Epidermal melanocyte (primary cell): Measurements from ENCODE around the gene A1BG.
"Not testable (repeated sequence)": the region's sequence is repeated elsewhere in the genome, so short reads cannot be mapped to it uniquely, and the experiment has no call there.

Experiments
- DNase-seq: peaks from one replicate; pipeline ENCODE4 v3.0.0; 2011; ENCODE audit warnings: low spot score; ENCODE audit not compliant: insufficient read length

Gene A1BG

GRCh38 chr19:58385891-58386575 is 32.7 kb upstream of the A1BG start:
- DNase-seq, result no peak

DNA sequence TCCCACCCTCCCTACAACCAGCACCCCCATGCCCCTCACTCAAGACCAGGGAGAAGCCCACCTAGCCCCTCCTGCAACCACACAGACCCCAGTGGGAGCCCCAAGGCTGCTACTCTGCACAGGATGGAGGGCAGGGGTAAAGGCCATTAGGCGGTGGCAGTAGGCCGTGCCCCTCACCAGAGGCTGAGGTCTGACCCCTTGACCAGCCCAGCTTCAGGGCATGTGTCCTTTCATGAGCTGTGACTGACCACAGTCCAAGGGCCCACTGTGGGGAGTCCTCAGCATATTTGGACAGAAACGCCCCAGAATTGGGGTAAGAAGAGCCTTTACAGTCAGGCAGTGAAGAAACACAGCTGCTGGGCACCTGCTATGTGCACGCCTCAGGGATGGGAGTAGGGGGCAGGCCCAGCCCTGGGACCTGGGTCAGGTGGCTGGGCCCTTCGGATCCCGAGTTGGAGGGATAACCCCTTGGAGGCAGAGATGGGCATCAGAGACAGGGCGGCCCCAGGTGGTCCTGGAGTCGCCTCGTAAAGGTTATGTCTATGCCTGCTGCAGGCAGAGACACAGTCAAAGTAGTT is 32.1 kb upstream of the A1BG start:
- DNase-seq, result no peak

DNA sequence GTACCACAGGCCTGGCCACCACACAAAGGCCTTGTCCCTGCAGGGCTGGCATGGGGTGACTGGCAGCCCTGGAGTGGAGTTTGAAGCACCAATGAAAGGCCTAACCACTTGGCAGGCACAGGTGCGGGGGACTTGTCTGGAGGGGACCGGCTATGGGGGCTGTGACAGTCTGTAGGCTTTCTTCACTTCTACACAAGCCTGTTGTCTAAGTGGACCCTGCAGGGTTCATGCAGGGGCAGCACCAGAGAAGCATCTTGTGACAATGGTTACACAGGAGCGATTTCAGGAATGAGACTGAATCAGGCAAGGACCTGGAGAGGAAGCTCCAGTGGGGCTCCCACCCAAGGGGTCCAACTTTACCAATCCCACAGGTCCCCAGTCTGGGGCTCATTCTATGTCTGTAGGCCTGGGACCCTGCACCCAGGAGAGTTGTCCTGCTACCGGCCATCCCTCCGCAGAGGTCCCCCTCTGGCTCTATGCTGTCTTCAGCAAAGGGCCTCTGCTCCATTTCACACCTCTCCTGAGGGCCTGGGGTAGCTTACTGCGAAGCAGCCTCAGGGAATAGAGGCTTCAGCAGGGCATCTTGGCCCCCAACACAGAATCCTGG is 29.8 kb upstream of the A1BG start:
- no peak for DNase-seq

- no peak for DNase-seq
Measured at GRCh38 chr19:58381460-58382212, 28.3 kb upstream of the A1BG start.

DNA sequence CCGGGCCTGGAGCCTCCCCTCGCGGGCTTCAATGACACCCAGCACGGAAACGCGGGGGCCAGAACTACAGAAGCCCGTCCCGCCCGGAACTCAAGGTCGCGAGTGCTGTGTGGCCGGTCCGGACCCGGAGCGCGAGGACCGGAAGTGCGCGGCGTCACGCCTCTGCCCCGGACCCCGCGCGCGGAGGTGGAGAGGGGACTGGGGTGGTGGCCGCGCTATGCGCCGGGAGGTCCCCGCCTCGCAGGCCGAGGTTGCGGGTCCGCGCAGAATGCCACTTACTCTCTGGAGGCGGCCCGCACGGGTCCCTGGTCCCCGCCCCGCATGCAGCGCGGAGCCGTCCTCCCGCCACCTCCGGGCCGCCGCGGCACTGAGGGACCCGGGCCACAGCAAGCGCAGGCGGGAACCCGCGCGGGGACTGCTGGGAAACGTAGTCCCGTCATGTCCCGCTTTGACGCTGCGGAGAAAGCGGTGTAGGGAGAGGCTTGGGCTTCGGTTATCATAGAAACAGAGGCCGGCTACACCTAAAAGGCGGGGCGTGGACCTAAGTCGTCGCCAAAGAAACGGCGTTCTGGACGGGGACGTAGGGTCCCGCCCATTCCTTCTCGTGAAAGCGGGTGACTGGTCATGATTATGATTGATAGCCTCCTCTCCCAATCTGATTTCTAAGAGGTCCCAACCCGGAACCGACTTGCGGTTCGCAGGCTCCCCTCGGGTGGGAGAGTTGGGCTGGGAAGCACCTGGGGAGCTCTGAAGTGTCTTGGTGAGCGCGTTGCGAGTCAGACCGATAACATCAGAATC is 27.6 kb upstream of the A1BG start, which contains the start of gene ZNF837:
TSS of gene ZNF837 (minus strand) at position 369 of the 798 bp plus-strand sequence. CDS start 11,698 bp downstream, outside the sequence.
- peak; percentile 97 for DNase-seq

- DNase-seq, result no peak
Measured at GRCh38 chr19:58380037-58380661, 26.9 kb upstream of the A1BG start.

- DNase-seq, result no peak
Measured at GRCh38 chr19:58379246-58379645, 26.0 kb upstream of the A1BG start.

- DNase-seq, result not testable (repeated sequence)
Measured at GRCh38 chr19:58376724-58377123, 23.4 kb upstream of the A1BG start.

- DNase-seq, result no peak
Measured at GRCh38 chr19:58374200-58374599, 20.9 kb upstream of the A1BG start.

GRCh38 chr19:58372311-58373133 is 19.2 kb upstream of the A1BG start:
- no peak for DNase-seq

DNA sequence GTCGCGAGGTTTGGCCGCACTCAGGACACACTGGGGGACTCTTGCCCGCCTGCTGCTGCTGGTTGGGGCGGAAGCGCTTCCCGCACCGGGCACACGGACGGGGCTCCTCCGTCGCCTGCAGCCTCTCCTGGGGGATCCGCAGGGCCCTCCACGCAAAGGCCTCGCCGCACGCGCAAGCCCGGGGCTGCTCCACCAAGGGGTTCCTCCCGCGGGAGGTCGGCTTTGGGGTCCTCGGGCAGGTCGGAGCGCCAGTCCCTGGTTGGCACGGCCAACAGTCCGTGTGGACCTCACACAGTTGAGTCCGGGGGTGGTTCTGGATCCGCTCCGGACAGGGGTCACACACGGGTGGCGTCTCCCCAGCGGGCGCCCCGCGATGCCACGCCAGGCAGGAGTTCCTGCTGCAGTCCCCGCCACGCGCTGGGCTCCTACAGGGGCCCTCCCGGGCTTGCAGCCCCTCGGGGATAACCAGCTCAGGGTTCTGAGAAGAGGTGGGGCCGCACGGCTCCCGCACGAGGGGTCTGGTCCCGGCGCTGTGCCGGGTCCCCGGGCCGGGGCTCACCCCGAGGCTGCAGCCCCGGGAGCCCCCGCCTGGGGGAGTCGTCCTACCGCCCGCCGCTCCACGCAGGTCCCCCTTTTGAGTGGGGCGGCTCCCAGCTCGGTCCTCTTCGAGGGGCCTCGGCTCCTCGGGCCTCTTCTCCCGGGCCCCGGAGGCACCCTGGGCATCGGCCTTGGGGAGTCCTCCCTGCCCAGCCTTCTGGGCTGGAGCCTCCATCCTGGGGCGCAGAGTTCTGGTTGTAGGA is 15.5 kb upstream of the A1BG start:
- DNase-seq, result no peak

DNA sequence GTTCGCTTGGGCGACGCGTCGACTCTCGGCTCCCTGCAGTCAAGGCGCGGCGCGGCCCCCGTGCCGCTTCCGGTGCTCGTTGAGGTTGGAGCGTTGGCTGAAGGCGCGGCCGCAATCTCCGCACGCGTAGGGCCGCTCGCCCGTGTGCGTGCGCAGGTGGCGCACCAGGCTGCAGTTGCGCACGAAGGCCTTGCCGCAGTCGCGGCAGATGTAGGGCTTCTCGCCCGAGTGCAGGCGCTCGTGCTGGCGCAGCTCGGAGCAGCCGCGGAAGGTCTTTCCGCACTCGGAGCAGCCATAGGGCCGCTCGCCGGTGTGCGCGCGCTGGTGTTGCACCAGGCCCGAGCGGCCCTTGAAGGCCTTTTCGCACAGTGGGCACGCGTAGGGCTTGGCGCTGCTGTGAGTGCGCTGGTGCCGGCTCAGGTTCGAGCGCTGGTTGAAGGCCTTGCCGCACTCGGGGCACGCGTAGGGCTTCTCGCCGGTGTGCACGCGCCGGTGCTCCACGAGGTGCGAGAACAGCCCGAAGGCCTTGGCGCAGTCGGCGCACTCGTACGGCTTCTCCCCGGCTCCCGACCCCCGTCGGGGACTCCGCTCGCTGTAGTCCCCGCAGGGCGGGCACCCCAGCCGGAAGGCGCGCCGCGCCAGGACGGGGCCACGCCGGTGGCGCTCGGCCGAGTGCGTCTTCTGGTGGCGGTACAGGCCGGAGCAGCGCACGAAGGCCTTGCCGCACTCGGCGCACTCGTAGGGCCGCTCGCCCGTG is 14.6 kb upstream of the A1BG start:
- DNase-seq, result no peak

GRCh38 chr19:58366585-58367430 is 13.5 kb upstream of the A1BG start:
- DNase-seq, result peak; percentile 13

DNA sequence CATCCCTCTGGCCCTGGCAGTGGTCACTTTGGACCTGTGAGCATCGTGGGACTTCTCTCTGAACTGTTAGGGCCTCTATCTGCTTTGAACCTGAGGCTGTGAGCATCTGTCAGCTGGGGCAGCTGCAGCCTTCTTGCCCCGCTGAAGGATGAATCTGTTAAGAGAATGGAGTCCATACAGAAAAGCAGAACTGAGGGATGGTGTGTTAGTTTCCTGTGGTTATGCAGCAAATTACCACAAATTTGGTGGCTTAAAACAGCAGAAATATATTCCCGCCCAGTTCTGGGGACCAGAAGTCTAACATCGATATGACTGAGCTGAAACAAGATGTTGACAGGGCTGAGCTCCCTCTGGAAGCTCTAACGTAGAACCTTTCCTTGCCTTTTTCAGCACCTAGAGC is 10.9 kb upstream of the A1BG start:
- DNase-seq, result no peak

- DNase-seq, result peak; percentile 100
Measured at GRCh38 chr19:58362272-58362994, 9.1 kb upstream of the A1BG start, which contains the start of gene ZNF497. ZNF497 (minus strand) TSS chr19:58362751; CDS start chr19:58357635, 5,116 bp downstream.

- no peak for DNase-seq
Measured at GRCh38 chr19:58361900-58362271, 8.6 kb upstream of the A1BG start.
